HepG2 (cell line): ENCODE results near the gene FAM50A.

Source experiments
- EHMT2 ChIP-seq: fragments of 200-600 bp; sonication (generic); IDR thresholded peaks from 2 replicates; pipeline ENCODE4 v1.7.0; 2017; ENCODE audit warnings: antibody characterized with exemption, low read depth, low read length, borderline replicate concordance
- MLX ChIP-seq: IDR thresholded peaks from 2 replicates; pipeline ENCODE4 v1.6.1; 2016
- RXRA ChIP-seq: sonication (generic); formaldehyde crosslinking; IDR thresholded peaks from 2 replicates; pipeline ENCODE4 v1.5.1; 2020; ENCODE audit warnings: missing genetic modification reagents
- ZNF264 ChIP-seq: sonication (generic); formaldehyde crosslinking; IDR thresholded peaks from 2 replicates; pipeline ENCODE4 v1.4.0; 2020; ENCODE audit warnings: missing genetic modification reagents

DNA sequence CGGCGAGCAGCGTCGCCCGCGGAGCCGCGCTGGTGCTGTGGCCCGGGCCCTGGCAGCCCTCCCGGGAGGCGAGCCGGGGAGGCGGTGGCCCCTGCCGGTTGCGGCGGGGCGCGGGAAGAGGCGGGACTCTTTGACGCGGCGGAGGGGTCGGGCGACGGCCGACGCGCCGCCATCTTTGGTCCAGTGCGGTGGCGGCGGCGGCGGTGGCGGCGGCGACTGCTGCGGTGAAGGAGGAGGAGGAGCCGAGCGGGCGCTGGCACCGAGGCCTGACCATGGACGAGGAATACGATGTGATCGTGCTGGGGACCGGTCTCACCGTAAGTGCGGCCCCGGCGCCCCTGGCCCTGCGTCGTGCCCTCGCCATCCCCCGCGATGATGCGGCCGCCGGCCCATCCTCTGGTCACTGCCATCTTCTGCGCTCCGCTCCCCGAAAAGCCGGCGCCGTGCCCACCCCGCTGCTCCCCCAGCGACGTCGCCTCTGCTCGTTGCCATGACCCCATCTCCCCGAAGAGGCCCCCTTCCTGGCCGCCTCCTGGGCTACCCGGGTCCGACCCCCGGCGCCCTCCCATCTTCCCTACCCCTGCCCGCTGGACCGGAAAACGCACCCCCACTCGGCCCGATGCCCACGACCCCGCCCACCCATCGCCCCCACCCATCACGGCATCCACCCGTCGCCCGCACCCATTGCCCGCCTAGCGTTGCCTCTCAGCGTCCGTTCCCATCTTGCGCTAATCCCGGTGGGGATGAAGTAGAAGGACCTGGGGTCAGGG lies 6.8 kb upstream of the FAM50A start, which contains the start of gene GDI1:
- TF ChIP-seq RXRA (CRISPR knock-in tag) (no peak), EHMT2 (no peak), ZNF264 (no peak), MLX (CRISPR knock-in tag) (no peak)
